Middle frontal gyrus (tissue), 1 donor: Measurements from ENCODE around the gene LY6G6C.

Source experiments
- DNase-seq: peaks from one replicate; pipeline ENCODE4 v3.0.0-alpha.2; 2015; ENCODE audit warnings: low spot score; ENCODE audit errors: extremely low spot score

Gene LY6G6C

GRCh38 chr6:31721351-31722020, at the start of gene LY6G6C:
LY6G6C (minus strand) TSS chr6:31721746; CDS start chr6:31721679, 67 bp downstream.
- DNase-seq = no peak

- no peak for DNase-seq
Observed at GRCh38 chr6:31770860-31771259, 49.3 kb upstream of the LY6G6C start.

- DNase-seq = no peak
Observed at GRCh38 chr6:31769684-31770371, 48.3 kb upstream of the LY6G6C start.

- DNase-seq = no peak
Observed at GRCh38 chr6:31768363-31769257, 47.1 kb upstream of the LY6G6C start.

GRCh38 chr6:31767096-31767645, 45.6 kb upstream of the LY6G6C start:
- no peak for DNase-seq

GRCh38 chr6:31765910-31766794, 44.6 kb upstream of the LY6G6C start:
- DNase-seq = no peak

GRCh38 chr6:31765559-31765909, 44.0 kb upstream of the LY6G6C start:
- DNase-seq = no peak

GRCh38 chr6:31764198-31764597, 42.7 kb upstream of the LY6G6C start:
- no peak for DNase-seq

- no peak for DNase-seq
Observed at GRCh38 chr6:31763619-31763940, 42.0 kb upstream of the LY6G6C start.

- DNase-seq = no peak
Observed at GRCh38 chr6:31762878-31763618, 41.5 kb upstream of the LY6G6C start.

GRCh38 chr6:31762356-31762755, 40.8 kb upstream of the LY6G6C start, which contains the start of gene SAPCD1:
SAPCD1 (plus strand) TSS chr6:31762656; CDS start chr6:31763055, 399 bp downstream.
- no peak for DNase-seq

- DNase-seq = no peak
Observed at GRCh38 chr6:31761343-31761742, 39.8 kb upstream of the LY6G6C start.

- no peak for DNase-seq
Observed at GRCh38 chr6:31760790-31761189, 39.2 kb upstream of the LY6G6C start.

GRCh38 chr6:31758281-31758680, 36.7 kb upstream of the LY6G6C start:
- DNase-seq = no peak

GRCh38 chr6:31752739-31753319, 31.3 kb upstream of the LY6G6C start:
- DNase-seq = no peak

- DNase-seq = no peak
Observed at GRCh38 chr6:31750411-31751022, 29.0 kb upstream of the LY6G6C start.

- no peak for DNase-seq
Observed at GRCh38 chr6:31749301-31750036, 27.9 kb upstream of the LY6G6C start.

- no peak for DNase-seq
Observed at GRCh38 chr6:31744422-31744821, 22.9 kb upstream of the LY6G6C start.

- DNase-seq = no peak
Observed at GRCh38 chr6:31742894-31743293, 21.3 kb upstream of the LY6G6C start.
